ENCODE data around the gene MTRFR.

The MTRFR gene

GRCh38 chr12:123254853-123255446, 21.7 kb downstream of the MTRFR start:
- Histone ChIP-seq H3K27ac (replicated peaks) (no peak overlapping the region), H3K4me3 (replicated peaks; ENCODE audit: insufficient read depth, low read length) (no peak overlapping the region), H3K27me3 (ENCODE audit: insufficient read depth, poor library complexity, severe bottlenecking) (no peaks in the 10 kb centered on the region)
- DNase-seq (ENCODE audit: low read depth in 1 of 2, low spot score in 1 of 2) = no peak
- no peak for TF ChIP-seq SPI1 (IDR thresholded peaks at IDR 0.05; ENCODE audit: borderline replicate concordance, low read depth)
- no peak for TF ChIP-seq GABPA (IDR thresholded peaks at IDR 0.05; ENCODE audit: low read depth)
- no peak for TF ChIP-seq CTCF (IDR thresholded peaks at IDR 0.05; ENCODE audit: insufficient read depth, low read length)
- TF ChIP-seq REST (IDR thresholded peaks at IDR 0.05; ENCODE audit: insufficient replicate concordance, low read depth) = no peak
- no peak for TF ChIP-seq POLR2AphosphoS5 (IDR thresholded peaks at IDR 0.05; ENCODE audit: low read depth)

GRCh38 chr12:123258593-123258992, 25.4 kb downstream of the MTRFR start:
- no peak overlapping the region for H3K27ac ChIP-seq (replicated peaks)
- TF ChIP-seq GABPA (IDR thresholded peaks at IDR 0.05; ENCODE audit: low read depth) = no peak
- no peak for TF ChIP-seq CTCF (IDR thresholded peaks at IDR 0.05; ENCODE audit: insufficient read depth, low read length)
- TF ChIP-seq POLR2AphosphoS5 (IDR thresholded peaks at IDR 0.05; ENCODE audit: low read depth) = no peak
- no peak for TF ChIP-seq SPI1 (IDR thresholded peaks at IDR 0.05; ENCODE audit: borderline replicate concordance, low read depth)
- no peak for TF ChIP-seq REST (IDR thresholded peaks at IDR 0.05; ENCODE audit: insufficient replicate concordance, low read depth)
- no peak for DNase-seq (ENCODE audit: low read depth in 1 of 2, low spot score in 1 of 2)
- no peaks in the 10 kb centered on the region for H3K27me3 ChIP-seq (ENCODE audit: insufficient read depth, poor library complexity, severe bottlenecking)
- H3K4me3 ChIP-seq (replicated peaks; ENCODE audit: insufficient read depth, low read length) = no peak overlapping the region

- no peak overlapping the region for H3K27ac ChIP-seq (replicated peaks)
- no peak for DNase-seq (ENCODE audit: low read depth in 1 of 2, low spot score in 1 of 2)
- TF ChIP-seq POLR2AphosphoS5 (IDR thresholded peaks at IDR 0.05; ENCODE audit: low read depth) (no peak), REST (IDR thresholded peaks at IDR 0.05; ENCODE audit: insufficient replicate concordance, low read depth) (no peak), CTCF (IDR thresholded peaks at IDR 0.05; ENCODE audit: insufficient read depth, low read length) (no peak), SPI1 (IDR thresholded peaks at IDR 0.05; ENCODE audit: borderline replicate concordance, low read depth) (no peak), GABPA (IDR thresholded peaks at IDR 0.05; ENCODE audit: low read depth) (no peak)
- H3K27me3 ChIP-seq (ENCODE audit: insufficient read depth, poor library complexity, severe bottlenecking) = no peaks in the 10 kb centered on the region
- H3K4me3 ChIP-seq (replicated peaks; ENCODE audit: insufficient read depth, low read length) = no peak overlapping the region
Measured at GRCh38 chr12:123260081-123260480, 26.8 kb downstream of the MTRFR start.
